Brain microvascular endothelial cell (primary cell): ENCODE data around the gene PRRT4.
A peak's percentile ranks its signal among the peaks of the same experiment; 100 is the strongest.

Experiments
- DNase-seq: peaks from one replicate; pipeline ENCODE4 v3.0.0-alpha.2; 2020
- H3K27ac ChIP-seq: fragments of 250-450 bp; sonication (Bioruptor Pico); 2 replicates; pipeline ENCODE4 v1.5.1; 2020; ENCODE audit warnings: mild to moderate bottlenecking, moderate library complexity
- H3K27me3 ChIP-seq: fragments of 250-450 bp; sonication (Bioruptor Pico); replicated peaks from 2 replicates; pipeline ENCODE4 v1.5.1; 2020; ENCODE audit warnings: mild to moderate bottlenecking
- H3K36me3 ChIP-seq: fragments of 250-450 bp; sonication (Bioruptor Pico); replicated peaks from 2 replicates; pipeline ENCODE4 v1.5.1; 2020; ENCODE audit warnings: mild to moderate bottlenecking
- H3K4me3 ChIP-seq: 2 replicates; pipeline ENCODE4 v1.5.1; 2011; ENCODE audit warnings: low read depth, mild to moderate bottlenecking, control low read depth, low read length, moderate library complexity
- in situ Hi-C: cut with HindIII; loops from 2 replicates; pipeline ENCODE4 v1.10.0; 2017; ENCODE audit warnings: low sequenced_read_pairs, low pct_ligation_motif_present
- TF ChIP-seq, protein P1 (sequence below): IDR thresholded peaks from 2 replicates; pipeline ENCODE4 v1.5.1; 2011; ENCODE audit warnings: low read depth, mild to moderate bottlenecking, moderate library complexity, low read length, control low read depth, inconsistent platforms; ENCODE audit errors: missing control alignments

Gene PRRT4

DNA sequence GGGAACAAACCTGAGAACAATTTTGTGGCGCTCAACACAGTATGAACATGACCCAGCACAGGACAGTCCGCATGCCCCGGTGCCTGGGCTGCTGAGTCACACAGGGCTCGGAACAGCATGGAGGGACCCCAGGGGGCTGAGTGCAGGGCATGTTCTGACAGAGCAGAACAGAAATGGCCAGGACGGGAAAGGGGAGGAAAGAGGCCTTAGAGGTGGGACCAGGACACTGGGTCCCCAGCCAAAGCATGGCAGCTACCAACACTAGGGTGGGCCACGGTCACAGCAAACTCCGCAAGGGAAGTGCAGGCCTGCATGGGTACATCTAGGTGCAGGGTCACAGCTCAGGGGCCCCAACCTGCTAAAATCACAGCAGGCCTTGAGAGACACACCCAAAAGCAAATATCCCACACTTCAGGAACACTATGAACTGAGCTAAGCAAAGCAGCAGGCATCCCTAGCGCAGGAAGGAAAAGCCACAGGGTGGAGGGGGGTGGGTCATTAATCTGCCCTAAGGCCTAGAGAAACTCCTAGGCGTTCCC is 42.7 kb upstream of the PRRT4 start:
- no peak overlapping the region for H3K27ac ChIP-seq
- in situ Hi-C loops, result no loop called here
- peak overlapping the region; percentile 73 for H3K4me3 ChIP-seq
- H3K27me3 ChIP-seq, result no peaks in the 10 kb centered on the region
- TF ChIP-seq, protein P1, sequence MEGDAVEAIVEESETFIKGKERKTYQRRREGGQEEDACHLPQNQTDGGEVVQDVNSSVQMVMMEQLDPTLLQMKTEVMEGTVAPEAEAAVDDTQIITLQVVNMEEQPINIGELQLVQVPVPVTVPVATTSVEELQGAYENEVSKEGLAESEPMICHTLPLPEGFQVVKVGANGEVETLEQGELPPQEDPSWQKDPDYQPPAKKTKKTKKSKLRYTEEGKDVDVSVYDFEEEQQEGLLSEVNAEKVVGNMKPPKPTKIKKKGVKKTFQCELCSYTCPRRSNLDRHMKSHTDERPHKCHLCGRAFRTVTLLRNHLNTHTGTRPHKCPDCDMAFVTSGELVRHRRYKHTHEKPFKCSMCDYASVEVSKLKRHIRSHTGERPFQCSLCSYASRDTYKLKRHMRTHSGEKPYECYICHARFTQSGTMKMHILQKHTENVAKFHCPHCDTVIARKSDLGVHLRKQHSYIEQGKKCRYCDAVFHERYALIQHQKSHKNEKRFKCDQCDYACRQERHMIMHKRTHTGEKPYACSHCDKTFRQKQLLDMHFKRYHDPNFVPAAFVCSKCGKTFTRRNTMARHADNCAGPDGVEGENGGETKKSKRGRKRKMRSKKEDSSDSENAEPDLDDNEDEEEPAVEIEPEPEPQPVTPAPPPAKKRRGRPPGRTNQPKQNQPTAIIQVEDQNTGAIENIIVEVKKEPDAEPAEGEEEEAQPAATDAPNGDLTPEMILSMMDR, result no peak
- DNase-seq, result no peak
- peaks cover 19% of the 10 kb centered on the region for H3K36me3 ChIP-seq

DNA sequence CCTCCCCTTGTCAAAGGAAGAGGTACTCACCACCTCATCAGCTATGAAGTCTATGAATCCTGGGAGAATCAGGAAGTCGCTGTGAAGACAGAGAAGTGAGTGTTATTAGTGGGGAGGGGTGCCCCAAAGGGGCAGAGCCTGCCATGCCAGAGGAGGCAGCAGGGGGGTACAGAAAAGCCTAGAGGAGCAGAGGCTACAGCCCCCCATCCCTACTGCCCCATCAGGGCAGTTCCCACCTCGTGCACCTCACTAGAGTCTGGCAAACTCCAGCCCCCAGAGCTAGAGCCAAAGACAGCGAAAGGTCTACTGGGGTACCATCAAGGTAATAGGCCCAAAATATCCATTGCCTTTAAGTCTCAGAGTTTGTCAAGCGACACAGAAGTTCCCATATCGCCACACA is 42.2 kb upstream of the PRRT4 start:
- Histone ChIP-seq H3K4me3 (no peak overlapping the region), H3K36me3 (peaks cover 19% of the 10 kb centered on the region), H3K27me3 (no peaks in the 10 kb centered on the region), H3K27ac (no peak overlapping the region)
- TF ChIP-seq, protein P1, result no peak
- in situ Hi-C loops, result no loop called here
- no peak for DNase-seq

DNA sequence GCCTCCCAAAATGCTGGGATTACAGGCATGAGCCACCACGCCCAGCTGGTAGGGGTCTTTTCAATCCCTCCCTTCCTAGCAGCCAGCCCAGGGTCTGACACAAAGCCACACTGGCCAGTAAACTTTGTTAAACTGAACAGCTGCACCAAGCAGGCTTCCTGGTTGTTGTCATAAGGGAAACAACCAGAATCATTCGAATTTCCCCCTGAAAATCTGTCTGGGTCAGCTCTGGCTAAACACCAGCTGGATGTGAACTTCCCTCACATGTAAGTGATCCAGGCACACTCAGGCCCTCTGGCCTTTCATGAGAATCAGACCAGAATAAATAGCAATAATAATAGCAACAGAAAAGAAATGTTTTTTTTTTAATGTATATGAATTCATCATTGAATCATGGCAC is 40.9 kb upstream of the PRRT4 start:
- no peak for DNase-seq
- no peak overlapping the region for H3K27ac ChIP-seq
- peaks cover 30% of the 10 kb centered on the region for H3K36me3 ChIP-seq
- in situ Hi-C loops, result no loop called here
- TF ChIP-seq, protein P1, result no peak
- no peak overlapping the region for H3K4me3 ChIP-seq
- H3K27me3 ChIP-seq, result no peaks in the 10 kb centered on the region

DNA sequence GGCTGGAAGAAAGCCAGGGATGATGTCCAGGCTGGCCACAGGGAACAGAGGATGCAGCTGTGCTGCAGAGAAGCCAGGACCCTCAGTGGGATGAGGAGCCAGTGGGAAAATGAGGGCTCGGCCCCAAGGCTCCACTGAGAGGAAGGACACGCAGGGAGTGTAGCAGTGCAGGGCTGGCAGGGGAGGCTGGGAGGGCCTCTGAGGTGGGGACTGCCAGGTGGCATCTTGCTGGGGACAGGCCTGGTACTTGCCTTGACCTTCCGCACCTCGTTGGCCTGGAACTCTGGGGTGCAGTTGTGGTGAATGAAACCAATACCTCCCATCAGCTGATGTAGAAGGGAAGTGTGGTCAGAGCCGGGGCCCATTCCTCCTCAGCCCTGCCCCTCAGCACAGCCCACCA is 39.1 kb upstream of the PRRT4 start:
- Histone ChIP-seq H3K4me3 (no peak overlapping the region), H3K36me3 (peaks cover 41% of the 10 kb centered on the region), H3K27ac (no peak overlapping the region), H3K27me3 (no peaks in the 10 kb centered on the region)
- TF ChIP-seq, protein P1, result no peak
- in situ Hi-C loops, result no loop called here
- no peak for DNase-seq

DNA sequence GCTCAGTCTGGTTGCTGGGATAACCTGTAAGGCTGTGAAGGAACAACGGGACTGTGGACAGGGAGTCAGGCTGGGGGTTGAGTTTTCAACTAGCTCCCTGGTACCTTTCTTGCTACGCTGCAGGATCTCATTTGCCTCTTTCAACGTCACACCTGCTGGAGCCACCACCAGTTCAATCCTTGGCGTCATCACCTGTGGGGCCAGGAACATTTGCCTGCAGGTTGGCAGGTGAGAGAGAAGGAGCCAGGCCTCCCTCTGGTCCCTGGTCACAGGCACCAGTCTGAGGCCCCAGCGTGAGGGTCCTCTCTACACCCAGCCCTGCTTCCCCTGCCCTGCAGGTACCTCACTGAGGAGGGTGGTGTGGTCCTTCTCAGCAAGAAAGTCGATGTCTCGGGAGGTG is 38.5 kb upstream of the PRRT4 start:
- H3K4me3 ChIP-seq, result no peak overlapping the region

DNA sequence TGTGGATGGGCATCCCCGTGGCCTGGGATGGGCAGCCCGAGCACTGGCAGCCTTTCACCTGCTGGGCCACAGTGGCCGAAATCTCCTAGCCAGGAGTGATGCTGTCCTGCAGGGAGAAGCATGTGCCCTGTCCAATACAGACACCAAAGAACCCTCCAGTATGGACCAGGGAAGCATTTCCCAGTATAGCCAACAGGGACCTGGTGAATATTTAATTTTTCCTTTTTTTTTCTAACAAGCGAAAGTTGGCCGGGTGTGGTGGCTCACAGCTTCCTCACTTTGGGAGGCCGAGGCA is 37.3 kb upstream of the PRRT4 start:
- DNase-seq, result no peak
- TF ChIP-seq, protein P1, result no peak
- Histone ChIP-seq H3K36me3 (peaks cover 53% of the 10 kb centered on the region), H3K27me3 (no peaks in the 10 kb centered on the region), H3K4me3 (no peak overlapping the region), H3K27ac (no peak overlapping the region)
- in situ Hi-C loops, result no loop called here

More for the DNA sequence above, 38.5 kb upstream of the PRRT4 start:
- Histone ChIP-seq H3K27me3 (no peaks in the 10 kb centered on the region), H3K36me3 (peaks cover 44% of the 10 kb centered on the region), H3K27ac (no peak overlapping the region)
- no peak for DNase-seq
- TF ChIP-seq, protein P1, result no peak
- in situ Hi-C loops, result no loop called here
